ENCODE measurements around the gene FFAR4.

DNA sequence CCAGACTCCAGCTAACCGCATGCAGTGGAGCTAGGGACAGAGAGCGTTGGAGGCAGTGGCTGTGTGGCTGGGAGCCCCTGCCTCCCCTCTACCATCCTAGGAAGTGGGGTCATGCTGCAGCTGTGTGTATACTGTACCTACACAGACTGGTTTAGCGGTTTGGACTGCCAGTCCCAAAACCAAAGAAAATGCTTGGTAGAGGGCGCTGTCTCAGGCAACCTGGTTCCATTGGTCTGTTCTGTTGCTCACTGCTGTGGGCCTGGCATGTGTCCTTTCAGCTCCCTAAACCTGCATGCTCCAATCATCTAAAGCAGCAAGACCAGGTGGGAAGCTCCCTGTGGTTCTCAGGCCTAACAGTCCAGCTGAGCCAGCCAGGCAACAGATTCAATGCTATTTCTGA is 30.1 kb downstream of the FFAR4 start:
- TF ChIP-seq CTCF (conservative IDR thresholded peaks at IDR 0.05 in 1 of 2, IDR thresholded peaks at IDR 0.05 in 1 of 2; ENCODE audit: low read depth in 1 of 2, low read length in 2 of 2) (no peak), EZH2 (IDR thresholded peaks at IDR 0.05; ENCODE audit: low read length, missing control alignments) (no peak)

Data from fibroblast of lung (primary cell).